GM19395 (cell line): ENCODE results near the gene RUNX3.
"Not testable (repeated sequence)": the region's sequence is repeated elsewhere in the genome, so short reads cannot be mapped to it uniquely, and the experiment has no call there.

Experiments
- ATAC-seq: cut with Tn5 transposase; IDR thresholded peaks from one replicate; pipeline ENCODE4 v1.9.1; 2021; ENCODE audit warnings: mild to moderate bottlenecking, moderate library complexity; ENCODE audit not compliant: unreplicated experiment

RUNX3 gene

GRCh38 chr1:24930260-24931145 is at the start of gene RUNX3:
RUNX3 (minus strand) TSS chr1:24930276; CDS start chr1:24929868, 408 bp downstream.
- peak; percentile 69 for ATAC-seq

GRCh38 chr1:24979232-24979631 is 49.2 kb upstream of the RUNX3 start:
- not testable (repeated sequence) for ATAC-seq

GRCh38 chr1:24978383-24979032 is 48.4 kb upstream of the RUNX3 start:
- ATAC-seq = no peak

- no peak for ATAC-seq
Measured at GRCh38 chr1:24975391-24975790, 45.3 kb upstream of the RUNX3 start.

- ATAC-seq = no peak
Measured at GRCh38 chr1:24973315-24973714, 43.2 kb upstream of the RUNX3 start.

- no peak for ATAC-seq
Measured at GRCh38 chr1:24972915-24973242, 42.8 kb upstream of the RUNX3 start.

GRCh38 chr1:24972221-24972914 is 42.3 kb upstream of the RUNX3 start:
- ATAC-seq = no peak

- ATAC-seq = no peak
Measured at GRCh38 chr1:24970926-24971875, 41.1 kb upstream of the RUNX3 start.

- ATAC-seq = no peak
Measured at GRCh38 chr1:24970399-24970753, 40.3 kb upstream of the RUNX3 start.

- ATAC-seq = no peak
Measured at GRCh38 chr1:24969596-24970398, 39.7 kb upstream of the RUNX3 start.

GRCh38 chr1:24968941-24969585 is 39.0 kb upstream of the RUNX3 start:
- ATAC-seq = no peak

GRCh38 chr1:24967962-24968361 is 37.9 kb upstream of the RUNX3 start:
- no peak for ATAC-seq

- no peak for ATAC-seq
Measured at GRCh38 chr1:24967555-24967954, 37.5 kb upstream of the RUNX3 start.

- ATAC-seq = no peak
Measured at GRCh38 chr1:24966724-24967346, 36.8 kb upstream of the RUNX3 start.

GRCh38 chr1:24966121-24966723 is 36.1 kb upstream of the RUNX3 start:
- no peak for ATAC-seq

GRCh38 chr1:24965571-24965930 is 35.5 kb upstream of the RUNX3 start:
- ATAC-seq = no peak

GRCh38 chr1:24964811-24965570 is 34.9 kb upstream of the RUNX3 start:
- peak; percentile 87 for ATAC-seq
